Hepatocyte (in vitro differentiated cells): ENCODE measurements around the gene PLEKHA6.

ENCODE experiments used
- CTCF ChIP-seq: fragments of 200-600 bp; sonication (generic); IDR thresholded peaks from 2 replicates; pipeline ENCODE4 v1.5.1; 2016; ENCODE audit warnings: antibody characterized with exemption, mild to moderate bottlenecking; ENCODE audit not compliant: poor library complexity
- EZH2 ChIP-seq: fragments of 200-600 bp; sonication (generic); IDR thresholded peaks from 2 replicates; pipeline ENCODE4 v1.6.1; 2016; ENCODE audit warnings: antibody characterized with exemption, mild to moderate bottlenecking, borderline replicate concordance

- no peak for TF ChIP-seq CTCF
- TF ChIP-seq EZH2 = no peak
Observed at GRCh38 chr1:204407295-204407971, 47.7 kb upstream of the PLEKHA6 start.
